ENCODE measurements around the gene PIAS1. TPM values are rescaled to one million over a fixed set of nuclear protein-coding genes. Genes with fewer than 3 reads are reported as not detected.
A peak's percentile ranks its signal among the peaks of the same experiment; 100 is the strongest.
"Not testable (repeated sequence)": the region's sequence is repeated elsewhere in the genome, so short reads cannot be mapped to it uniquely, and the experiment has no call there.

The PIAS1 gene
- total RNA-seq, 1 donor from 2014 or later: 18.8 TPM

DNA sequence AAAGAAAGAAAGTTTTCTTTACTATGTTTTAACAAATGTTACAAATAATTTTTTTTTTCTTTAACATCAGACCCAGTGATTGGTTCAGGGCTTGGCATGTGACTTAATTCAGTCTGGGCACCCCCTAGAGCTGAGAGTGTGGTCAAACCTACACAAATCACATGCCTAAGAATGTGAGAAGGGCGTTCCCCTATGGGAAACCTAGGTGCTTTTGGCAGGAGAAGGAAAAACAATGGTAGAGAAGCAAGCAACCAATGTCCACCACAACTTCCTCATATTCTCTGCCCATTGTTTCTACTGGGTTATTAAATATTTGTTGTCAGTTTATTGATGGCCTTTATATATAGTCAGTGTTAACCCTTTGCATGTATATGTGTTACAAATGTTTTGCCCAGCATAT lies 21.4 kb upstream of the PIAS1 start:
- FAIRE-seq (no peak), DNase-seq (ENCODE audit: low spot score in 2 of 2) (no peak)

DNA sequence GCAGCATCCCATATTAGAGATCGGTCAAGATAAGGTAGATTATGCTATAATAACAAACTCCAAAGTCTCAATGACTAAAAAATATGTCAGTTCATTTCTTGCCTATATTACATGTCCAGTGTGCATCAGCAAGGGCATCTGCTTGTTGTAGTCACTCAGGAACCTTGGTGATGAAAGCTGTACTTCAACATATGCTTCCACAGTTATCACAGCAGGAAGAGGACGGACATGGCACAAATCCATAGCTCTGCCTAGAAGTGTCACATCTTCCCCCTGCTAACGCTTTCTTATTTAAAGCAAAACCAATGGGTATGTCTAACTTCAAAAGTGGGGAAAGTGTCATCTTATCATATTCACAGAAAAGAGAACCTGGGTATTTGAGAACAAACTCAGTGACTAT lies 20.0 kb upstream of the PIAS1 start:
- FAIRE-seq: no peak
- DNase-seq (ENCODE audit: low spot score in 2 of 2): no peak

DNA sequence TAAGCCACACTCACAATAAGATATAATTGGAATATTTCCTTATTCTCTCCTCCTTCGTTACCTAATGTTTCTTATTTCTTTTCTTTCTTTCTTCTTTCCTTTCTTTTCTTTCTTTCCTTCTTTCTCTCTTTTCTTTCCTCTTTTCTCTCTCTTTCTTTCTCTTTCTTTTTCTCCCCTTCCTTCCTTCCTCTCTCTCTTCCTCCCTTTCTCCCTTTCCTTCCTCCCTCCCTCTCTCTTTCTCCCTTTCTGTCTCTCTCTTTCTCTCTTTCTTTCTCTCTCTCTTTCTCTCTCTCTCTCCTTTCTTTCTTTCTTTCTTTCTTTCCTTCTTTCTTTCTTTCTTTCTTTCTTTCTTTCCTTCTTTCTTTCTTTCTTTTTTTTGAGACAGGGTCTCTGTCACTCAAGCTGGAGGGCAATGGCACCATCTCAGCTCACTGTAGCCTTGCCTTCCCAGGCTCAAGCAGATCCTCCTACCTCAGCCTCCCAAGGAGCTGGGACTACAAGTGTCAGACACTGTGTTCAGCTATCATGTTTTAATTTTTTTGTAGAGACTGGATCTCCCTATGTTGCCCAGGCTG lies 19.3 kb upstream of the PIAS1 start:
- FAIRE-seq: no peak
- no peak for DNase-seq (ENCODE audit: low spot score in 2 of 2)

DNA sequence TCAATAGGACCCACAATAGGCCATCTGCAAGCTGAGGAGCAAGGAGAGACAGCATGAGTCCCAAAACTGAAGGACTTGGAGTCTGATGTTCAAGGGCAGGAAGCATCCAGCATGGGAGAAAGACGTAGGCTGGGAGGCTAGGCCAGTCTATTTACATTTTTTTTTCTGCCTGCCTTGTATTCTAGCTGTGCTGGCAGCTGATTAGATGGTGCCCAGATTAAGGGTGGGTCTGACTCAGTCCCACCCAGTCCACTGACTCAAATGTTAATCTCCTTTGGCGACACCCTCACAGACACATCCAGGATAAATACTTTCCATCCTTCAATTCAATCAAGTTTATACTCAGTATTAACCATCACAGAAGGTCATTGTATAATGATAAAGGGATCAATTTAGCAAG lies 15.9 kb upstream of the PIAS1 start:
- DNase-seq (ENCODE audit: low spot score in 2 of 2): no peak
- no peak for FAIRE-seq

DNA sequence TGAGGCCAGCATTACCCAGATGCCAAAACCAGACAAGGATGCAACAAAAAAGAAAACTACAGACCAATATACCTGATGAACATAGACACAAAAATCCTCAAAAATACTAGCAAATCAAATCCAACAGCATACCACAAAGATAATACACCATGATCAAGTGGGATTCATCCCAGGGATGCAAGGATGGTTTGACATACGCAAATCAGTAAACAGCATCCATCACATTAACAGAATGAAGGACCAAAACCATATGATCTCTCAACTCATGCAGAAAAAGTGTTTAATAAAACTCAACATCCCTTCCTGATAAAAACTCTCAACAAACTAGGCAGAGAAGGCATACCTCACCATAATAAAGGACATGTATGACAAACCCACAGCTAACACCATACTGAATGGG lies 14.0 kb upstream of the PIAS1 start:
- FAIRE-seq: no peak
- DNase-seq (ENCODE audit: low spot score in 2 of 2): no peak

DNA sequence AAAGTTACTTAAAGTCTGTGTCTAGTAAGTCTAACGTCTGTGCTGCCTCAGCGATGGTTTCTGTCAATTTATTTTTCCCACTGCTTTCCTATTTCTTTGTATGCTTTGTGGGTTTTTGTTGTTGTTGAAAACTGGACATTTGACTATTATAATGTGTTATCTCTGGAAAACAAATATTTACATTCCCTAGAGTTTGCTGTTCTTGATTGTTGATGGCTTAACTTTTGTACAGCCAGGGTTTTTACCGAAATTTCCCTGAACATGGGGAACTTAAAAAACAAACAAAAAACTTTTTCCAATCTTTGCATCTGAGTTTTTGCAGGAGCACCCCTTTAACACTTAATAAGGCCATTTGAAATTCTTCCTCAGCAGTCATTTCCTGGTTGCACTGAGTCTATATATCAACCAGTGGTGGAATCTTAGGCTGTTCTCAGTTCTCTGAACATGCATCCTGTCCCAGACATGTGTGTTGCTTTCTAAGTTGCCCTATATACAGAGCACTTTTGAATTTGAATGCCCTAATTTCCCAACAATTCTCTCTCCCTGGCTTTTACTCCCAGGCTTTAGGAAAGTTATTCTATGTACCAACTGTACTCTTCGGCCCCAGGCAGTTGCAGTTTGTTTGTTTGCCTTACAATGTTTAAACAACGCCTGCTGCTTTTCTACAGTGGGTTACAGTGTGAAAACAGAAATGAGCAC lies 11.8 kb upstream of the PIAS1 start:
- no peak for DNase-seq (ENCODE audit: low spot score in 2 of 2)
- FAIRE-seq: no peak

DNA sequence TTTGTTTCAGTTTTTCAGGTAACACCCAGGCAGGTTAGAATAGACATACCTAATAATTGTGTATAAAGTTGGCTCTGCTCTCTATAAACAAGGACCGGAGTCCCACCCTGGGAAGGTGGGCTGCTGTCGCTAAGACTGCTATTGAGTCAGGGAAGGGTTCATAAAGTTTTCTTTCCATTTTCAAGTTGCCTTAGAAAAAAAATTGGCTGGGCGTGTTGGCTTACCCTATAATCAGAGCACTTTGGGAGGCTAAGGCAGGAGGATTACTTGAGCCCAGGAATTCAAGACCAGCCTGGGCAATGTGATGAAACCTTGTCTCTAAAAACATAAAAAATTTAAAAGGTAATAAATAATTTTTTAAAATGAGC lies 11.3 kb upstream of the PIAS1 start:
- no peak for DNase-seq (ENCODE audit: low spot score in 2 of 2)
- no peak for FAIRE-seq

DNA sequence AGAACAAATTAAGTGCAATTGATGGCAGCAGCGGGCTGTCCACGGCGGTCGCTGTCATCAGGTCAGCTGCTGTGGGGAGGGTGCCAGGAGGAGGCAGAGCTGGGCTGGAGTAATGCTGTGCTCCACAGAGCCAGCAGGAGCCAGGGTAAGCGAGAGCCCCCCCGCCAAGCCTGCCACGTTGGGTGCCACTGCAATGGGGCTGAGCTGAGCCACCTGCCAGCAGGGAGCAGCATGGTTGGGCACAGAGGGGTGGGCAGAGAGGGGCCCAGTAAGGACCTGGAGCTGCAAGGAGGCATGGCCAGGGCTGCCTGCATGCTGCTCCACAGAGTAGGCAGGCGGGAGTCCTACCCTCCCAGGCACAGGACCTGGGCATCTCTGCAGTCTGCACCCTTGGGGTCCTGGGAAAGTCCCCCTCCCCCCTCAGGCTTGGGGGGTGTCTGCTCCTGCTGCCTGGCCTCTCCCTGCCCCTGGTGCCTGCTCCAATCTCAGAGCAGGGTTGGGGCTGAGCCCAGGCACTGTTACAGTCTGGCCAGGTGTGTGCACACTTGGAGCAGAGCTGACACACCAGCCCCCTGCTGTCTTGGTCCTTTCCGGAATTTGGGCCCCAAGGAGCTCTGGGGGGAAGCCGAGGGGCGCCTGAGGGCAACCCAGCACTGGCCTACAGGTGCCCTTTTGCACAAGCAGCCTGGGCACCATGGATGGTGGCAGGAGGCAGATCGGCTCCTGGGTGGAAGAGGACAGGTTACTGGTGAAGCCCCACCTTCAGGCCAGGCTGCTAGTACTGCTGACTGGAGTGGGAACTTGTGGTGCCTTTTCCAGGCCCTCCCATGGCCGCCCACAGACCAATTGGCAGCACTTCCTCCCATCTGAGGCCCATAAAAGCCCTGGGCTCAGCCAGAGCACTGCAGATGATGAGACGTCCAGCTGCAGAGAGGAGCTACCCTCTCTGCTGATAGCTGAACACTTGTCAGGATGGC lies 8.5 kb upstream of the PIAS1 start:
- DNase-seq (ENCODE audit: low spot score in 2 of 2) (no peak), FAIRE-seq (no peak)

DNA sequence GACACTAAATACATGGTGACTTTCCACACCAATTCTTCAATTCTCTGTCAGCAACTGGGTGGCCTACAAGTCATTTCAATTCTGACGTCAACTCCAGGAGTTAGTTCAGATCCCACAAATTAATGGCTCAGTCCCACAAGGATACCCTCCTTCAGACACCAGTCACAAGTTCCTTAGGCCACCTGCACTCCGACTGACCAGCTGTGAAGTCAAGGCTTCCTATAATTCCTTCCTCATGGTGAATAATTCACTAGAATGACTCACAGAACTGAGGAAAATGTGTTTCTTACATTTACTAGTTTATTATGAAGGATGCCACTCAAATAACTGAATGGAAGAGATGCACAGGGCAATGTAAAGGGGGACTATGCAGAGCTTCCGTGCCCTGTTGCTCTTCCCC lies 6.3 kb upstream of the PIAS1 start:
- FAIRE-seq: no peak
- DNase-seq (ENCODE audit: low spot score in 2 of 2): no peak

DNA sequence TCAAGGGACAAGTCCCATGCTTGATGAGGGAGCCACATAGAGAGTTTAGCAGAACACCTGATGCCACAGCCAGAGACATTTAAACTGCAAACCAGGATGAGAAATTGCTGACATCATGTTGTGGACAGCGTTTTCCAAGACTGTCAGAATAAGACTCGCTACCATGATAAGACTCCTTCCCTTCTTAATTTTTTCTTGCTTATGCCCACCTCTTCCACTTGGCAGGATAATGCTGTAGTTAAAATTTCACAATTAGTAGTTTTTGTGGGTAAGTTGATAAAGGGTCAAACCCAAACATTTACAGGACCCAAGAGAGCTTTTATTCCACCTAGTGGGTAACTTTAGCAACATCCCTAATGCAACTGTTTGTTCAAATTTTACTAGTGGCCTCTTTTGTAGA lies 3.0 kb upstream of the PIAS1 start:
- FAIRE-seq (no peak), DNase-seq (ENCODE audit: low spot score in 2 of 2) (no peak)

DNA sequence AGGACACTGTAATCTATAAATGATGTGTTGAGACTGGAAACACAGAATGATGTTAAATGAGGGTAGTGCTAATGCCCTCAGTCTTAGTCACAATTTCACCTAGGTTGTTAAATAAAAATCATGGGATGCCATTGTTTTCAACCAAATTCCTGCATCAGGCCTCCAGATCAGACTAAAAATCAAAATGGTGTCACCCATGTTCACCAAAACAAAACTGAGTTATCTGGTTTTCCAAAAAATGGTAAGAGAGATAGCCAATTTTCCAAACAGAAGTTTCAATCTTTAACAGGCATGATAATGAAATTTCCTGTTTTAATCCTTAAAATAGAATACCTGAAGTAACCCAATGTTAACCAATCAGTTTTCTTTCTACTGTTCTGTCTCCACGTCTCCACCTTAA lies 2.2 kb upstream of the PIAS1 start:
- FAIRE-seq: no peak

DNA sequence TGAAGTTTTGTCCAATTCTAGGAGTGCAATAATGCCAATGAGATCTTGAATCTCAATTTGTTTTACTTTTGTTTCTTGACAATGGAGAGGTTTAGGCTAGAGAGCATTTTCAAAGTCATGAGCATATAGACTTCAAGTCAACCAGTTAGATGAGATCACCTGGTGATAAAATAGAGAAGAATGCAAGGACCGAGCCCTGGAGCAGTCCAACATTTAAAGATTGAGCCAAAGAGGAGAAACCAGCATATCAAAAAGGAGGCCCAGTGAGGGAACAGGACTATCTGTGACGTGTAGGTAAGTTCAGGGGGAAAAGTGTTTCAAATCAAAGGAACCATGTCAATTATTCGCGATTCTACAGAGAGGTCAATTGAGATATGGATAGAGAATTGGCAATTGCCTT lies 1.7 kb upstream of the PIAS1 start:
- no peak for DNase-seq (ENCODE audit: low spot score in 2 of 2)
- no peak for FAIRE-seq

More for the DNA sequence above, 2.2 kb upstream of the PIAS1 start:
- DNase-seq (ENCODE audit: low spot score in 2 of 2): no peak

DNA sequence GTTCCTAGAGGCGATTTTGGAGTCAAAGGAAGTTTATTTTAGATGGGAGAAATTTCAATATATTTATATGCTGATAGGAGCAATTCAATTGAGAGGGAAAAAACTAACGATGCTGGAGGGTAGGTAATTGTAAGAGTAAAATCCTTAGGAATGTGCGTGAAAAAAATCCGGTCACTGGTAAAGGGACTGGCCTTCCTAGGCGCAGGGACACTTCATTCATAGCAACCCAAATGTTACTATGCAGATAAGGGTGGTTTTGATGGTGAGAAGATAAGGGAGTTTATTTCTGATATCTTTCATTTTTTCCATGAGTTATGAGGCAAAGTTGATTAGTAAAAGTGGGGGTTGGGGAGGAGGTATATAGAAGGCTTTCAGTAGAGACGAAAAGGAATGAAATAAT lies 1.1 kb upstream of the PIAS1 start:
- DNase-seq (ENCODE audit: low spot score in 2 of 2): no peak
- FAIRE-seq: no peak

DNA sequence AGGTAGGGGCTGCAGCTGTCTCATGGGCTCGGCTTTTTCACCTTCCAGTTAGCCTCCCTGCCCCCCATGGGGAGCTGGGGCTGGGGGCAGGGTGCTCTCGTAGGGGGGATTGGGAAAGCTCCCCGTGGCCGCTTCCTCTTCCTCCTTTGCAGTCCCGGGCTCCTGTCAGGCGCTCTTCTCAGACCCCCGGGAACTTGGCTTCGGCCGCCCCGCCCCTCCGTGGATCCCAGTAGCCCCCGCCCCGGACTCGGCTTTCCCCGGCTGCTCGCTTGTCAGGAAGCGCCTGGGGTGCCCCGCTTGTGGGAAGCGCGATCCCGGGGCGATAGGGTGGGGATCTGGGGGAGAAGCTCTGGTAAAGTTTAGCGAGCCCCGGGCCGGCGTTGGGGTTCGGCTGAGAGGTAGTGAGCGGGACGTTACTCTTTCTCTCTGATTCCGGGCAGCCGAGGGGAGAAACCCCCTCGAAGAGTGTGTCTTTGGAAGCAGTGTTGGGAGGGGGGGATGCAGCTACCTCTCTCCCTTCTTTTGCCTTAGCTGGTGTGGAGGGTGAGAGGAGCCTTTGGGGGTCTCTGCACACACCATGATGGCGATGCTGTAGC lies 611 bp downstream of the PIAS1 start:
- no peak for FAIRE-seq
- DNase-seq (ENCODE audit: low spot score in 2 of 2): peak; percentile 49 to 56

DNA sequence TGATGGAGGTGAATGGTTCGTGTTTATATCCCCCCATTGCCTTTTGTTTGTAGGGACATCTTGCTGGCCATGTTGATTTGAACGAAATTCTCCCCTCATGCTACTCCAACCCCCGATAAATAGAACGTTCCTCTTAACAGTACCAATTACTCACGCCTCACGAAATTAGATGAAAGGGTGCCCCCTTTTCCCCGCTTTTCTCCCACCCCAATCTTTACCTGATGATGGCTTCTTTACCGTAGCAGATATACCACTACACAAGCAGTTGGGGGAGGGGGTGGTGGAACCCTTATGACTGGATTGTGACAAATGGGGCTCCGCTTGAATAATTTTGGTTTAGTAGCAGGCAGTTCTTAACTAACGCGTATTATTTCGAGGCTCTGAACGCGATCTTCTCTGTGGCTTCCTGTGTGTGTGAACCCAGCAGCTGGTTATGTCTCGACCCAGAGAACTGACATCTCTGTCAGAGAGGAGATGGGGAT lies 1.1 kb downstream of the PIAS1 start:
- DNase-seq (ENCODE audit: low spot score in 2 of 2) (peak; percentile 22 to 25), FAIRE-seq (no peak)

DNA sequence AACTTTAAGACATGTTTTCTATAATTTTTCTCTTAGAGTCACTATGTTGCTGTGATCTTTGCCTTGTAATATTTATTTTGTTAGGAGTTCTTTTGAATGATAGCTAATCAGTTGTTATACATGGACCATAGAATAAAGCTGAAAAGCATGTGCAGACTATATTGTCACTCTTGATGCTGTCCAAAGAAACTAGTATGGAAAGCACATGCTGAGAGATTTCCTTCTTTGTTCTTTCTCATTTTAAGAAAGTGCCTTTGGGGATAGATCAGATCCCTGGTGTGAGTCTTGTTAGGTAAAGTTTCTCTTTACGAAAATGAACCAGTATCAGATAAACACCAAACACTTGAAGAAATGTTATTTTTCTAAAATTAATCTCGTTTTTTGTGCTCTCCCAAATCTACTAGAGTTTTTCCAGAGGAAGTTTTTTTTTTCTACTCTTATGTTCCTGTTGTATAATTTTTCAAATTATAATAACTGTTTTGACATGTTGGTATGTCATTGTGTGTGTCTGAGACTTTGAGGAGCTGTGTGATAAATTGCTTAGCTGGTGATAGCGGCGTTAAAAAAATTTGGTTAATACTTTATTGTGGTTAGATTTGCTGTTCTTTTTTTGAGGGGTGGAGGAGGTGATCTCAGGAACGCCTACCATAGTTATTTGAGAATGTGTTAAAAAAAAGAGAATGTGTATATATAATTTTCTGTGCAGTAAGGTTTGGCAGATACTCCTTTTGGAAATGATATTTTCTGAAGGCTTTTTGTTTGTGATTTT lies 2.2 kb downstream of the PIAS1 start:
- no peak for DNase-seq (ENCODE audit: low spot score in 2 of 2)
- no peak for FAIRE-seq

DNA sequence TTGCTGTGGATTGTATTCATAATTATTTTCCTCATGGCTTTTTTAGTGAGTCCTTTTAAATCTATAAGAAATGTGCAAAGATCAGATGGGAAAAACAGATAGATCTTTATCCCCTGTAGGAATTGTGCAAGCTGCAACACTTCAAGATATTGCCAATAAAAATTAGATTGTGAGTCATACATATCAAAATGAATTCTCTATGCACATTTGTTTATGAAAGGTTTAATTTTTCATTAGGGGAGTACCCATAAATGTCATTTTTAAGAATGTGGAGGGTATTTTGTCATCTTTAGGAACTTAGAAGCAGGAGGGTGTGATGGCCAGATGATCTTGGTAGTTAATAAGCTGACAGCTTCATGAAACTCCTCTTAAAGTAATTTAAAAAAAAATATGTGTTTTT lies 2.9 kb downstream of the PIAS1 start:
- FAIRE-seq: no peak
- DNase-seq (ENCODE audit: low spot score in 2 of 2): no peak

DNA sequence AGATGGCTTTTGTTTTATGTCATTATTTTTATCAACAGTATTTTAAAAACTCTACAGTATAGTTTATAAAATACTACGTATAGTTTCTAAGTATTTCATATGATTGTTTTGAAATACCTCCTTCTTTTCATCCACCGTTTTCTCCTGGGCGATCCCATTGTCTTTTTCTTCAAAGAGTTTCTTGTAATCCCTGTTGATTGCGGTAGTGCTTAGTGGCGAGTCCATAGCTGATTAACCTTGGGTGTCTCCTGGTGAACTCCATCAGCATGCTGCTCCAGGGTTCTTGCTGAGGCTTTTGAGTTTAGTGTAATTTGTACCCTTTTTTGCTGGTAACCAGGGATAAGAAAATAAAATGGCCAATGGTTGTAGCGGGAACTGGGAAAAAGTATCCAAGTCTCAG lies 3.6 kb downstream of the PIAS1 start:
- DNase-seq (ENCODE audit: low spot score in 2 of 2): no peak
- FAIRE-seq: no peak

DNA sequence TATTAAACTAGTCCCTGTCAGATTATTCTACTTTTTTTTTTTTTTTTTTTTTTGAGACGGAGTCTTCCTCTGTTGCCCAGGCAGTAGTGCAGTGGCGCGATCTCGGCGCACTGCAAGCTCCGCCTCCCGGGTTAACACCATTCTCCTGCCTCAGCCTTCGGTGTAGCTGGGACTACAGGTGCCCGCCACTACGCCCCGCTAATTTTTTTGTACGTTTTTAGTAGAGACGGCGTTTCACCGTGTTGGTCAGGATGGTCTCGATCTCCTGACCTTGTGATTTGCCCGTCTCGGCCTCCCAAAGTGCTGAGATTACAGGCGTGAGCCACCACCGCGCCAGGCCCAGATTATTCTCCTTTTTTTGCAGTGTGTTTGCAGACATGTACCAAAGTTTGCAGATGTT lies 4.9 kb downstream of the PIAS1 start:
- not testable (repeated sequence) for DNase-seq (ENCODE audit: low spot score in 2 of 2); FAIRE-seq

DNA sequence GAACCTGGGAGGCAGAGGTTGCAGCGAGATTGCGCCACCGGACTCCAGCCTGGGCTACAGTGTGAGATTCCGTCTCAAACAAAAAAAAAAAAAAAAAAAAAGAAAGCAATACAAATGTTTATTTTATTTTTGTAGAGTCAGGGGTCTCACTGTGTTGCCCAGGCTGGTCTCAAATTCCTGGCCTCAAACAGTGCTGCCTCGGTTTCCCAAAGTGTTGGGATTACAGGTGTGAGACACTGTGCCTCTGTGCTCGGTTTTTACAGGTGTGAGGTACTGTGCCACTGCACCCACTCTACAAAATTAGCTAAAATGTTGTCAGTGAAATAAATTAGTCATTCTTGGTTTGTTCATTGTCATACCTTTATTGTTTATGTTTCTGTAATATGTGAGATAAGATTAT lies 5.5 kb downstream of the PIAS1 start:
- FAIRE-seq (no peak), DNase-seq (ENCODE audit: low spot score in 2 of 2) (no peak)
